Endothelial cell of umbilical vein (primary cell): ENCODE results near the gene SLC37A1. TPM values are rescaled to one million over a fixed set of nuclear protein-coding genes. Genes with fewer than 3 reads are reported as not detected.
"Not testable (repeated sequence)": the region's sequence is repeated elsewhere in the genome, so short reads cannot be mapped to it uniquely, and the experiment has no call there.

Source experiments
- BruUV-seq: library from RNA; stranded (reverse); fragments of 400-500 nt; replicated peaks from 2 replicates; lab custom pipeline; 2021; lab: Mats Ljungman, UMichigan
- CTCF ChIA-PET: fragments of 300-600, 350-600 bp; sonication (Branson Sonifier 250); formaldehyde crosslinking; loops from one replicate; lab custom pipeline; 2021; ENCODE audit warnings: antibody characterized with exemption, inconsistent platforms; lab: Charles Lee
- POLR2A ChIA-PET: fragments of 300-600, 350-600 bp; sonication (Branson Sonifier 250); formaldehyde crosslinking; loops from one replicate; lab custom pipeline; 2021; ENCODE audit warnings: antibody characterized with exemption, inconsistent platforms; lab: Charles Lee
- DNase-seq: peaks from one replicate; pipeline ENCODE4 v3.0.0-alpha.2; 2011; ENCODE audit warnings: low read depth, low spot score
- FAIRE-seq: peaks from 2 replicates; lab custom pipeline; 2011; peaks lifted over from hg19 to GRCh38; lab: Jason Lieb, UNC
- H2AFZ ChIP-seq: 2 replicates; pipeline ENCODE4 v1.6.0; 2012; ENCODE audit warnings: low read depth, low read length, control low read depth, inconsistent platforms
- H3K27ac ChIP-seq: 2 replicates; pipeline ENCODE4 v1.5.1; 2011; ENCODE audit warnings: low read depth, mild to moderate bottlenecking, control low read depth, low read length, moderate library complexity; ENCODE audit not compliant: insufficient read depth
- H3K27me3 ChIP-seq, 2 experiments: 2 replicates each; pipeline versions ENCODE4 v1.6.0 to v1.6.1; 2011; ENCODE audit warnings: low read length in 2 of 2, mixed read lengths in 1 of 2; ENCODE audit not compliant: control insufficient read depth in 2 of 2, insufficient read depth in 2 of 2
- H3K36me3 ChIP-seq, 2 experiments: 2 replicates in 1 of 2; 3 replicates in 1 of 2; pipeline ENCODE4 v1.5.1; 2011; ENCODE audit warnings: low read length in 2 of 2, mild to moderate bottlenecking in 1 of 2, moderate library complexity in 1 of 2; ENCODE audit not compliant: control insufficient read depth in 2 of 2, insufficient read depth in 2 of 2; ENCODE audit errors: extremely low read depth in 1 of 2
- H3K4me1 ChIP-seq: 3 replicates; pipeline ENCODE4 v1.5.1; 2011; ENCODE audit warnings: mild to moderate bottlenecking, low read length; ENCODE audit not compliant: control insufficient read depth, insufficient read depth; ENCODE audit errors: extremely low read depth
- H3K4me2 ChIP-seq: 2 replicates; pipeline ENCODE4 v1.6.1; 2011; ENCODE audit warnings: low read length, control low read depth, mixed read lengths; ENCODE audit not compliant: insufficient read depth
- H3K4me3 ChIP-seq, 3 experiments: fragments of 200-600 bp in 1 of 3; sonication (generic), shearing (Covaris generic) in 1 of 3; replicated peaks in 1 of 3; 2 replicates each; pipeline ENCODE4 v1.5.1; 2011 to 2016; ENCODE audit warnings: control low read depth in 3 of 3, low read length in 3 of 3, mild to moderate bottlenecking in 2 of 3, inconsistent platforms in 1 of 3, low read depth in 1 of 3, moderate library complexity in 1 of 3; ENCODE audit not compliant: insufficient read depth in 1 of 3
- H3K79me2 ChIP-seq: 2 replicates; pipeline ENCODE4 v1.6.0; 2012; ENCODE audit warnings: low read length, inconsistent platforms; ENCODE audit not compliant: control insufficient read depth, insufficient read depth
- H3K9ac ChIP-seq: replicated peaks from 2 replicates; pipeline ENCODE3; 2011; ENCODE audit warnings: low read length, control low read depth; ENCODE audit not compliant: insufficient read depth; ENCODE audit errors: extremely low read depth
- H3K9me1 ChIP-seq: replicated peaks from 3 replicates; pipeline ENCODE4 v1.6.0; 2011; ENCODE audit warnings: mild to moderate bottlenecking, low read length; ENCODE audit not compliant: control insufficient read depth, insufficient read depth; ENCODE audit errors: extremely low read depth
- H3K9me3 ChIP-seq: replicated peaks from 2 replicates; pipeline ENCODE4 v1.5.1; 2012; ENCODE audit warnings: low read length, inconsistent platforms; ENCODE audit not compliant: control insufficient read depth, insufficient read depth
- H4K20me1 ChIP-seq: replicated peaks from 2 replicates; pipeline ENCODE3; 2011; ENCODE audit warnings: mild to moderate bottlenecking, low read length; ENCODE audit not compliant: control insufficient read depth, insufficient read depth; ENCODE audit errors: extremely low read depth
- EZH2 ChIP-seq: IDR thresholded peaks from 2 replicates; pipeline ENCODE4 v1.6.1; 2012; ENCODE audit warnings: borderline replicate concordance, low read depth, mild to moderate bottlenecking, moderate library complexity, low read length, inconsistent platforms; ENCODE audit not compliant: severe bottlenecking
- FOS ChIP-seq: IDR thresholded peaks from 2 replicates; pipeline ENCODE4 v1.6.1; 2011; ENCODE audit warnings: mild to moderate bottlenecking, low read length, moderate library complexity, borderline replicate concordance; ENCODE audit not compliant: insufficient read depth
- GATA2 ChIP-seq: IDR thresholded peaks from 2 replicates; pipeline ENCODE4 v1.7.0; 2011; ENCODE audit warnings: low read depth, mild to moderate bottlenecking, moderate library complexity, mixed read lengths, low read length; ENCODE audit not compliant: insufficient read length, insufficient read depth
- JUN ChIP-seq: IDR thresholded peaks from 2 replicates; pipeline ENCODE4 v1.6.1; 2011; ENCODE audit warnings: borderline replicate concordance, low read depth; ENCODE audit not compliant: insufficient read length, insufficient read depth
- MYC ChIP-seq: IDR thresholded peaks from one replicate; pipeline ENCODE4 v1.6.1; 2011; ENCODE audit warnings: mild to moderate bottlenecking, low read depth, low read length
- POLR2A ChIP-seq: IDR thresholded peaks from 2 replicates; pipeline ENCODE4 v1.6.1; 2012; ENCODE audit warnings: low read depth, mild to moderate bottlenecking, control low read depth, low read length
- POLR2AphosphoS5 ChIP-seq: IDR thresholded peaks from 2 replicates; pipeline ENCODE4 v1.6.1; 2012; ENCODE audit warnings: low read depth, mild to moderate bottlenecking, control low read depth, low read length, moderate library complexity; ENCODE audit not compliant: insufficient read depth
- dilution Hi-C: fragments of 300-500 bp; cut with MboI; formaldehyde crosslinking; loops from one replicate; pipeline ENCODE4 v1.15.0; 2019; ENCODE audit warnings: low sequenced_read_pairs; ENCODE audit not compliant: extremely low pct_ligation_motif_present
- intact Hi-C: fragments of 100-400 bp; cut with micrococcal nuclease; formaldehyde crosslinking; loops from one replicate; pipeline ENCODE4 v1.10.0; 2022
- polyA plus RNA-seq, 4 experiments: library from polyadenylated mRNA; depleted of rRNA in 3 of 4; stranded (reverse) in 3 of 4; unstranded in 1 of 4; fragments of >200 nt; gene quantifications; 2 replicates each; pipeline versions ENCODE4 v1.2.1 to v1.2.3, GENCODE V29; 2011 to 2012; ENCODE audit warnings: missing spikeins in 1 of 4
- total RNA-seq: library from RNA; stranded (reverse); gene quantifications from 2 replicates; pipeline ENCODE4 v1.2.3, GENCODE V29; 2021
- TF ChIP-seq, protein P1 (sequence below), 2 donors: IDR thresholded peaks; 1 replicate in 1 of 2; 2 replicates in 1 of 2; pipeline ENCODE4 v1.5.1; 2011; ENCODE audit warnings: low read length in 2 of 2, mild to moderate bottlenecking in 2 of 2, moderate library complexity in 2 of 2, control low read depth in 1 of 2, inconsistent platforms in 1 of 2, low read depth in 1 of 2; ENCODE audit not compliant: insufficient read depth in 1 of 2; ENCODE audit errors: extremely low read depth in 1 of 2
- TF ChIP-seq, protein P2 (sequence below): IDR thresholded peaks from 2 replicates; pipeline ENCODE4 v1.6.1; 2011; ENCODE audit not compliant: insufficient read depth, insufficient read length

SLC37A1 gene
- total and polyA plus RNA-seq, 2 donors (not counting 3 experiments of a cell fraction or from before 2014, with no cell fraction given): 4.7 to 7.6 TPM

DNA sequence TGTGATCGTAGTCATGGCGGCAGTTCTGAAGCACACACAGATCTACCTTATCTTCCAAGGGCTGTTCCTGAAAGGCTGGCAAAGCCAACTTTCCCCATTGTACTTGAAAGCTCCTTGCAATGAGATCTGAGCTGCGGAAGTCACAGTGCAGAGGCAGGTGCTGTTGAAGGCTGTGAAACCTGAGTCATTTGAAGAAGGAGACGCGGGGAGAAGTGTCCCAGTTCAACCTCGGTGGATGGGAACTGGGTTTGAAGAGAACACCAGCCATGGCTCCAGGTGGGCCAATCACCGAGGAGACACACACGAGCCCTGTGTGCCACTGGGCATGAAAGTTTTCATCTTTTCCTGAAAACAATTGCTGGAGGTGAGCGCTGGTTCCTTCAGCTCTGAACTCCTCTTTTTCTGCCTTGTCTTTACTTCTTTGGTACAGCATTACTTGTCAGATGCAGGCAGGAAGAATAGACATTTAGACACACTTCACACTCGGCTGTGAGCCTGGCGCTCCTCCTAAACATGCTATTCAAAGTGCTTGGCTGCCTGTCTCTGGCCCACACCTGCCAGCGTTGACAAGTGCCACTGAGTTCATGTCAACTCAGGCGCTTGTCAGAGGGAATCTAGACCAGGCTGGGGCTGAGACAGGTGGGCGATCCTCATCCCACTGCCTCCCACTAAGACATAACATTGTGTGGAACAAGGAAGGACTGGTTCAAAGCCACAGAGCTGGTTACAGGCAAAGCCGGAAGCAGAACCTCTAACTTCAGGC is 114.1 kb downstream of the SLC37A1 start:
- Histone ChIP-seq H4K20me1 (no peaks in the 10 kb centered on the region), H3K79me2 (no peaks in the 10 kb centered on the region), H3K9me3 (no peaks in the 10 kb centered on the region), H3K9me1 (no peaks in the 10 kb centered on the region), H2AFZ (no peak overlapping the region), H3K36me3 (no peaks in the 10 kb centered on the region), H3K4me1 (no peaks in the 10 kb centered on the region), H3K4me2 (no peak overlapping the region), H3K27me3 (no peaks in the 10 kb centered on the region), H3K27ac (no peak overlapping the region), H3K4me3 (no peak overlapping the region), H3K9ac (no peak overlapping the region)
- BruUV-seq: no TSS peak
- POLR2A ChIA-PET: no interaction called here
- intact Hi-C loops: no loop called here
- no peak for DNase-seq
- TF ChIP-seq POLR2AphosphoS5 (no peak), EZH2 (no peak), MYC (no peak), POLR2A (no peak), GATA2 (no peak), JUN (no peak), FOS (no peak)
- TF ChIP-seq, protein P1, sequence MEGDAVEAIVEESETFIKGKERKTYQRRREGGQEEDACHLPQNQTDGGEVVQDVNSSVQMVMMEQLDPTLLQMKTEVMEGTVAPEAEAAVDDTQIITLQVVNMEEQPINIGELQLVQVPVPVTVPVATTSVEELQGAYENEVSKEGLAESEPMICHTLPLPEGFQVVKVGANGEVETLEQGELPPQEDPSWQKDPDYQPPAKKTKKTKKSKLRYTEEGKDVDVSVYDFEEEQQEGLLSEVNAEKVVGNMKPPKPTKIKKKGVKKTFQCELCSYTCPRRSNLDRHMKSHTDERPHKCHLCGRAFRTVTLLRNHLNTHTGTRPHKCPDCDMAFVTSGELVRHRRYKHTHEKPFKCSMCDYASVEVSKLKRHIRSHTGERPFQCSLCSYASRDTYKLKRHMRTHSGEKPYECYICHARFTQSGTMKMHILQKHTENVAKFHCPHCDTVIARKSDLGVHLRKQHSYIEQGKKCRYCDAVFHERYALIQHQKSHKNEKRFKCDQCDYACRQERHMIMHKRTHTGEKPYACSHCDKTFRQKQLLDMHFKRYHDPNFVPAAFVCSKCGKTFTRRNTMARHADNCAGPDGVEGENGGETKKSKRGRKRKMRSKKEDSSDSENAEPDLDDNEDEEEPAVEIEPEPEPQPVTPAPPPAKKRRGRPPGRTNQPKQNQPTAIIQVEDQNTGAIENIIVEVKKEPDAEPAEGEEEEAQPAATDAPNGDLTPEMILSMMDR (IDR thresholded peaks at IDR 0.05; ENCODE audit: extremely low read depth in 1 of 2, insufficient read depth in 1 of 2, low read depth in 1 of 2, low read length in 2 of 2): no peak
- TF ChIP-seq, protein P2, sequence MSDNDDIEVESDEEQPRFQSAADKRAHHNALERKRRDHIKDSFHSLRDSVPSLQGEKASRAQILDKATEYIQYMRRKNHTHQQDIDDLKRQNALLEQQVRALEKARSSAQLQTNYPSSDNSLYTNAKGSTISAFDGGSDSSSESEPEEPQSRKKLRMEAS: no peak
- FAIRE-seq: no peak
- CTCF ChIA-PET: no interaction called here
- dilution Hi-C loops: no loop called here

DNA sequence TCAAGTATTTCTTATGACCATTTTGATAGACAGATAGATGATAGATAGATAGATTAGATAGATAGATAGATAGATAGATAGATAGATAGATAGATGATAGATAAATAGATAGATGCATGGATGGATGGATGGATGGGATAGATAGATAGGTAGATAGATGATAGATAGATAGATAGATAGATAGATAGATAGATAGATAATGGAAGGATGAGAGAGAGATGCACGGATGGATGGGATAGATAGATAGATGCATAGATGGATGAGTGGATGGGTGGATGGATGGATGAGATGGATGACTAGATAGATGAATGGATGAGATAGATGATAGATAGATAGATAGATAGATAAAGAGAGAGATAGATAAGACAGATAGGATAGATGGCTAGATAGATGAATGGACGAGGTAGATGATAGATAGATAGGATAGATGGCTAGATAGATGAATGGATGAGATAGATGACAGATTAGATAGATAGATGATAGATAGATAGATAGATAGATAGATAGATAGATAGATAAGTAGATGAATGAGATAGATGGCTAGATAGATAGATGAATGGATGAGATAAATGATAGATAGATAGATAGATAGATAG is 114.9 kb downstream of the SLC37A1 start:
- H3K4me1 ChIP-seq, H4K20me1 ChIP-seq, H3K79me2 ChIP-seq, dilution Hi-C loops, H3K9me3 ChIP-seq, H3K4me2 ChIP-seq, H2AFZ ChIP-seq, H3K27ac ChIP-seq, CTCF ChIA-PET, FAIRE-seq, H3K9ac ChIP-seq, H3K9me1 ChIP-seq, H3K27me3 ChIP-seq, BruUV-seq, H3K4me3 ChIP-seq, DNase-seq, POLR2A ChIA-PET, H3K36me3 ChIP-seq, intact Hi-C loops: not testable (repeated sequence)
